ENCODE measurements around the gene RBM38. TPM values are rescaled to one million over a fixed set of nuclear protein-coding genes. Genes with fewer than 3 reads are reported as not detected.
"Not testable (repeated sequence)": the region's sequence is repeated elsewhere in the genome, so short reads cannot be mapped to it uniquely, and the experiment has no call there.

RBM38 gene
- total and polyA plus RNA-seq, 2 donors from 2014 or later, result 16.8 to 18.0 TPM

GRCh38 chr20:57428324-57429158, 37.3 kb downstream of the RBM38 start:
- H3K36me3 ChIP-seq (ENCODE audit: control insufficient read depth in 2 of 3, insufficient read depth in 3 of 3, low read length in 3 of 3), result no peaks in the 10 kb centered on the region
- no peak overlapping the region for H3K27ac ChIP-seq (ENCODE audit: low read depth in 2 of 2, low read length in 2 of 2)
- H3K27me3 ChIP-seq (ENCODE audit: control insufficient read depth, insufficient read depth, low read length), result no peaks in the 10 kb centered on the region
- H3K9ac ChIP-seq (ENCODE audit: low read length in 3 of 3), result no peak overlapping the region
- no peak for FAIRE-seq
- no peaks in the 10 kb centered on the region for H3K4me1 ChIP-seq (ENCODE audit: control insufficient read depth in 2 of 3, insufficient read depth in 2 of 3, low read depth in 1 of 3, low read length in 3 of 3)
- no peaks in the 10 kb centered on the region for H3K9me3 ChIP-seq (ENCODE audit: control insufficient read depth in 2 of 3, insufficient read depth in 1 of 3, low read length in 3 of 3)
- no peak overlapping the region for H3K4me3 ChIP-seq (ENCODE audit: low read length in 3 of 3)
- no peak for TF ChIP-seq CTCF (IDR thresholded peaks at IDR 0.05; ENCODE audit: borderline replicate concordance, extremely low read depth, insufficient read depth)
- DNase-seq, result no peak
- intact Hi-C loops (cut with DNase I), result no loop called here

GRCh38 chr20:57429159-57429496, 37.9 kb downstream of the RBM38 start:
- DNase-seq (no peak), FAIRE-seq (no peak)
- TF ChIP-seq CTCF (IDR thresholded peaks at IDR 0.05; ENCODE audit: borderline replicate concordance, extremely low read depth, insufficient read depth), result no peak
- Histone ChIP-seq H3K4me3 (ENCODE audit: low read length in 3 of 3) (no peak overlapping the region), H3K9ac (ENCODE audit: low read length in 3 of 3) (no peak overlapping the region), H3K36me3 (ENCODE audit: control insufficient read depth in 2 of 3, insufficient read depth in 3 of 3, low read length in 3 of 3) (no peaks in the 10 kb centered on the region), H3K9me3 (ENCODE audit: control insufficient read depth in 2 of 3, insufficient read depth in 1 of 3, low read length in 3 of 3) (no peaks in the 10 kb centered on the region), H3K27ac (ENCODE audit: low read depth in 2 of 2, low read length in 2 of 2) (no peak overlapping the region), H3K27me3 (ENCODE audit: control insufficient read depth, insufficient read depth, low read length) (no peaks in the 10 kb centered on the region), H3K4me1 (ENCODE audit: control insufficient read depth in 2 of 3, insufficient read depth in 2 of 3, low read depth in 1 of 3, low read length in 3 of 3) (no peaks in the 10 kb centered on the region)
- intact Hi-C loops (cut with DNase I), result no loop called here

GRCh38 chr20:57429580-57430200, 38.5 kb downstream of the RBM38 start:
- no peaks in the 10 kb centered on the region for H3K36me3 ChIP-seq (ENCODE audit: control insufficient read depth in 2 of 3, insufficient read depth in 3 of 3, low read length in 3 of 3)
- no peaks in the 10 kb centered on the region for H3K27me3 ChIP-seq (ENCODE audit: control insufficient read depth, insufficient read depth, low read length)
- no peaks in the 10 kb centered on the region for H3K4me1 ChIP-seq (ENCODE audit: control insufficient read depth in 2 of 3, insufficient read depth in 2 of 3, low read depth in 1 of 3, low read length in 3 of 3)
- FAIRE-seq (no peak), DNase-seq (no peak)
- no peaks in the 10 kb centered on the region for H3K9me3 ChIP-seq (ENCODE audit: control insufficient read depth in 2 of 3, insufficient read depth in 1 of 3, low read length in 3 of 3)
- H3K9ac ChIP-seq (ENCODE audit: low read length in 3 of 3), result no peak overlapping the region
- H3K27ac ChIP-seq (ENCODE audit: low read depth in 2 of 2, low read length in 2 of 2), result no peak overlapping the region
- intact Hi-C loops (cut with DNase I), result no loop called here
- H3K4me3 ChIP-seq (ENCODE audit: low read length in 3 of 3), result no peak overlapping the region
- no peak for TF ChIP-seq CTCF (IDR thresholded peaks at IDR 0.05; ENCODE audit: borderline replicate concordance, extremely low read depth, insufficient read depth)

- H3K4me1 ChIP-seq (ENCODE audit: control insufficient read depth in 2 of 3, insufficient read depth in 2 of 3, low read depth in 1 of 3, low read length in 3 of 3); H3K9me3 ChIP-seq (ENCODE audit: control insufficient read depth in 2 of 3, insufficient read depth in 1 of 3, low read length in 3 of 3); H3K9ac ChIP-seq (ENCODE audit: low read length in 3 of 3); H3K36me3 ChIP-seq (ENCODE audit: control insufficient read depth in 2 of 3, insufficient read depth in 3 of 3, low read length in 3 of 3); FAIRE-seq; intact Hi-C loops (cut with DNase I); H3K4me3 ChIP-seq (ENCODE audit: low read length in 3 of 3); H3K27ac ChIP-seq (ENCODE audit: low read depth in 2 of 2, low read length in 2 of 2); H3K27me3 ChIP-seq (ENCODE audit: control insufficient read depth, insufficient read depth, low read length); DNase-seq: not testable (repeated sequence)
Observed at GRCh38 chr20:57430201-57430596, 39.0 kb downstream of the RBM38 start.

All from kidney (tissue), 14 donors.